HepG2 (cell line): Measurements from ENCODE around the gene CFAP69. TPM values are rescaled to one million over a fixed set of nuclear protein-coding genes. Genes with fewer than 3 reads are reported as not detected.
A peak's percentile ranks its signal among the peaks of the same experiment; 100 is the strongest.

ENCODE experiments used
- ATF1 ChIP-seq: IDR thresholded peaks from 2 replicates; pipeline ENCODE4 v1.6.1; 2016; ENCODE audit warnings: mild to moderate bottlenecking, control low read depth
- ATF7 ChIP-seq, 2 experiments: fragments of 450-650 bp in 1 of 2; sonication (generic) in 1 of 2; formaldehyde crosslinking in 1 of 2; IDR thresholded peaks; 2 replicates each; pipeline versions ENCODE4 v1.4.0 to v1.6.1; 2016 to 2020; ENCODE audit warnings: antibody characterized with exemption in 1 of 2, mild to moderate bottlenecking in 1 of 2, missing genetic modification reagents in 1 of 2
- CSRNP1 ChIP-seq: sonication (generic); formaldehyde crosslinking; IDR thresholded peaks from 2 replicates; pipeline ENCODE4 v1.8.1; 2023; ENCODE audit warnings: mild to moderate bottlenecking, missing genetic modification reagents
- EP300 ChIP-seq, 3 experiments: sonication (generic) in 1 of 3; formaldehyde crosslinking in 1 of 3; IDR thresholded peaks; 2 replicates each; pipeline versions ENCODE4 v1.5.1 to v1.6.1; 2011 to 2020; ENCODE audit warnings: low read depth in 2 of 3, low read length in 2 of 3, borderline replicate concordance in 1 of 3, improper control_type of control experiment in 1 of 3, mild to moderate bottlenecking in 1 of 3, missing genetic modification reagents in 1 of 3, moderate library complexity in 1 of 3
- FOXJ3 ChIP-seq: sonication (generic); formaldehyde crosslinking; IDR thresholded peaks from 2 replicates; pipeline ENCODE4 v1.4.0; 2020; ENCODE audit warnings: missing genetic modification reagents, mild to moderate bottlenecking, borderline replicate concordance
- GABPB1 ChIP-seq: IDR thresholded peaks from 2 replicates; pipeline ENCODE4 v1.6.1; 2016; ENCODE audit warnings: mild to moderate bottlenecking, missing genetic modification reagents, moderate library complexity, missing compliant biosample characterization
- HMG20B ChIP-seq: conservative IDR thresholded peaks from 2 replicates; pipeline ENCODE4 v1.6.1; 2016; ENCODE audit warnings: missing genetic modification reagents, missing compliant biosample characterization
- HNRNPK ChIP-seq: fragments of 200-400 bp; formaldehyde crosslinking; IDR thresholded peaks from 2 replicates; pipeline ENCODE4 v1.6.1; 2018; ENCODE audit warnings: low read length, low read depth, moderate library complexity, mild to moderate bottlenecking; ENCODE audit not compliant: poor library complexity, severe bottlenecking
- MAFK ChIP-seq, 2 experiments: IDR thresholded peaks in 1 of 2; conservative IDR thresholded peaks in 1 of 2; 2 replicates each; pipeline ENCODE4 v1.6.1; 2011; ENCODE audit warnings: improper control_type of control experiment in 2 of 2, low read length in 2 of 2
- NFYC ChIP-seq: IDR thresholded peaks from 2 replicates; pipeline ENCODE4 v1.6.1; 2016; ENCODE audit warnings: missing genetic modification reagents, missing compliant biosample characterization
- NR2F1 ChIP-seq, 2 experiments: fragments of 450-650 bp in 1 of 2; formaldehyde crosslinking in 1 of 2; IDR thresholded peaks; 2 replicates each; pipeline versions ENCODE4 v1.5.0 to v1.6.1; 2016 to 2020; ENCODE audit warnings: mild to moderate bottlenecking in 1 of 2, missing compliant biosample characterization in 1 of 2, missing genetic modification reagents in 1 of 2, moderate library complexity in 1 of 2
- NR2F6 ChIP-seq, 2 experiments: IDR thresholded peaks; 2 replicates each; pipeline ENCODE4 v1.6.1; 2016; ENCODE audit warnings: antibody characterized with exemption in 1 of 2, mild to moderate bottlenecking in 1 of 2
- SRSF4 ChIP-seq: fragments of 200-400 bp; formaldehyde crosslinking; IDR thresholded peaks from one replicate; pipeline ENCODE4 v1.6.1; 2018; ENCODE audit warnings: mild to moderate bottlenecking, low read depth, low read length, moderate library complexity; ENCODE audit not compliant: poor library complexity, severe bottlenecking
- ZNF567 ChIP-seq: sonication (generic); formaldehyde crosslinking; IDR thresholded peaks from 2 replicates; pipeline ENCODE4 v1.8.1; 2023; ENCODE audit warnings: mild to moderate bottlenecking, missing genetic modification reagents, borderline replicate concordance
- ZNF674 ChIP-seq: sonication (generic); formaldehyde crosslinking; IDR thresholded peaks from 2 replicates; pipeline ENCODE4 v1.5.0; 2020; ENCODE audit warnings: low read depth, mild to moderate bottlenecking, missing genetic modification reagents
- ZSCAN25 ChIP-seq: sonication (generic); formaldehyde crosslinking; IDR thresholded peaks from 2 replicates; pipeline ENCODE4 v1.8.0; 2022; ENCODE audit warnings: mild to moderate bottlenecking, missing genetic modification reagents
- polyA plus RNA-seq, 8 experiments: library from polyadenylated mRNA; depleted of rRNA in 3 of 8; stranded (reverse) in 7 of 8; unstranded in 1 of 8; fragments of >200 nt; fragmentation: Illumina TruSeq in 4 of 8; extraction: Trizol in 4 of 8; gene quantifications; 2 replicates each; pipeline versions ENCODE4 v1.2.1 to v1.2.3, GENCODE V29; 2011 to 2016; ENCODE audit warnings: low read depth in 4 of 8, missing spikeins in 1 of 8, mixed read lengths in 1 of 8; ENCODE audit not compliant: insufficient read depth in 1 of 8
- total RNA-seq, 5 experiments: library from RNA; depleted of rRNA; stranded (reverse); fragments of >200 nt; fragmentation: Illumina TruSeq; extraction: Trizol; gene quantifications; 2 replicates each; pipeline ENCODE4 v1.2.3, GENCODE V29; 2016; ENCODE audit warnings: low read depth in 1 of 5
- TF ChIP-seq, protein P1 (sequence below), 2 experiments: sonication (generic) in 1 of 2; formaldehyde crosslinking in 1 of 2; IDR thresholded peaks; 2 replicates each; pipeline versions ENCODE4 v1.4.0 to v1.6.1; 2016 to 2020; ENCODE audit warnings: borderline replicate concordance in 1 of 2, low read depth in 1 of 2, mild to moderate bottlenecking in 1 of 2, missing genetic modification reagents in 1 of 2
- TF ChIP-seq, protein P2 (sequence below): sonication (generic); formaldehyde crosslinking; IDR thresholded peaks from 2 replicates; pipeline ENCODE4 v1.5.1; 2020; ENCODE audit warnings: missing genetic modification reagents, mild to moderate bottlenecking, borderline replicate concordance

Gene CFAP69
- total and polyA plus RNA-seq, 2 of the 13 experiments (the other 11 are each of a cell fraction or from before 2014, with no cell fraction given): 2.2 to 4.0 TPM

GRCh38 chr7:90349305-90349704, 104.3 kb downstream of the CFAP69 start (continued):
- TF ChIP-seq, protein P1, sequence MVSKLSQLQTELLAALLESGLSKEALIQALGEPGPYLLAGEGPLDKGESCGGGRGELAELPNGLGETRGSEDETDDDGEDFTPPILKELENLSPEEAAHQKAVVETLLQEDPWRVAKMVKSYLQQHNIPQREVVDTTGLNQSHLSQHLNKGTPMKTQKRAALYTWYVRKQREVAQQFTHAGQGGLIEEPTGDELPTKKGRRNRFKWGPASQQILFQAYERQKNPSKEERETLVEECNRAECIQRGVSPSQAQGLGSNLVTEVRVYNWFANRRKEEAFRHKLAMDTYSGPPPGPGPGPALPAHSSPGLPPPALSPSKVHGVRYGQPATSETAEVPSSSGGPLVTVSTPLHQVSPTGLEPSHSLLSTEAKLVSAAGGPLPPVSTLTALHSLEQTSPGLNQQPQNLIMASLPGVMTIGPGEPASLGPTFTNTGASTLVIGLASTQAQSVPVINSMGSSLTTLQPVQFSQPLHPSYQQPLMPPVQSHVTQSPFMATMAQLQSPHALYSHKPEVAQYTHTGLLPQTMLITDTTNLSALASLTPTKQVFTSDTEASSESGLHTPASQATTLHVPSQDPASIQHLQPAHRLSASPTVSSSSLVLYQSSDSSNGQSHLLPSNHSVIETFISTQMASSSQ (IDR thresholded peaks at IDR 0.05; ENCODE audit: low read depth): no peak
- TF ChIP-seq, protein P1 (CRISPR knock-in tag; IDR thresholded peaks at IDR 0.05; ENCODE audit: borderline replicate concordance): 0 out of 2 replicates have a peak, but pooled peaks have one; percentile 53
- TF ChIP-seq, protein P2, sequence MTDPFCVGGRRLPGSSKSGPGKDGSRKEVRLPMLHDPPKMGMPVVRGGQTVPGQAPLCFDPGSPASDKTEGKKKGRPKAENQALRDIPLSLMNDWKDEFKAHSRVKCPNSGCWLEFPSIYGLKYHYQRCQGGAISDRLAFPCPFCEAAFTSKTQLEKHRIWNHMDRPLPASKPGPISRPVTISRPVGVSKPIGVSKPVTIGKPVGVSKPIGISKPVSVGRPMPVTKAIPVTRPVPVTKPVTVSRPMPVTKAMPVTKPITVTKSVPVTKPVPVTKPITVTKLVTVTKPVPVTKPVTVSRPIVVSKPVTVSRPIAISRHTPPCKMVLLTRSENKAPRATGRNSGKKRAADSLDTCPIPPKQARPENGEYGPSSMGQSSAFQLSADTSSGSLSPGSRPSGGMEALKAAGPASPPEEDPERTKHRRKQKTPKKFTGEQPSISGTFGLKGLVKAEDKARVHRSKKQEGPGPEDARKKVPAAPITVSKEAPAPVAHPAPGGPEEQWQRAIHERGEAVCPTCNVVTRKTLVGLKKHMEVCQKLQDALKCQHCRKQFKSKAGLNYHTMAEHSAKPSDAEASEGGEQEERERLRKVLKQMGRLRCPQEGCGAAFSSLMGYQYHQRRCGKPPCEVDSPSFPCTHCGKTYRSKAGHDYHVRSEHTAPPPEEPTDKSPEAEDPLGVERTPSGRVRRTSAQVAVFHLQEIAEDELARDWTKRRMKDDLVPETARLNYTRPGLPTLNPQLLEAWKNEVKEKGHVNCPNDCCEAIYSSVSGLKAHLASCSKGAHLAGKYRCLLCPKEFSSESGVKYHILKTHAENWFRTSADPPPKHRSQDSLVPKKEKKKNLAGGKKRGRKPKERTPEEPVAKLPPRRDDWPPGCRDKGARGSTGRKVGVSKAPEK (CRISPR knock-in tag): no peak
- TF ChIP-seq ZSCAN25 (no peak), MAFK (conservative IDR thresholded peaks at IDR 0.05 in 1 of 2, IDR thresholded peaks at IDR 0.05 in 1 of 2; ENCODE audit: low read length in 2 of 2) (no peak), ATF7 (IDR thresholded peaks at IDR 0.05) (no peak), ATF7 (CRISPR knock-in tag; IDR thresholded peaks at IDR 0.05) (no peak), FOXJ3 (CRISPR knock-in tag) (peak; percentile 24; the same call in 1 of the 2 replicates), NR2F6 (IDR thresholded peaks at IDR 0.05) (0 out of 2 replicates have a peak, but pooled peaks have one; percentile 28), NR2F6 (CRISPR knock-in tag; IDR thresholded peaks at IDR 0.05) (no peak), HNRNPK (no peak), GABPB1 (CRISPR knock-in tag) (no peak), EP300 (IDR thresholded peaks at IDR 0.05; ENCODE audit: low read depth in 2 of 2, low read length in 2 of 2) (peak in 1 of 2 experiments; percentile 57; a peak in 1 of 4 replicates), EP300 (CRISPR knock-in tag; IDR thresholded peaks at IDR 0.05; ENCODE audit: borderline replicate concordance) (peak; percentile 45; the same call in 1 of the 2 replicates), ZNF674 (CRISPR knock-in tag) (no peak), SRSF4 (no peak), NR2F1 (CRISPR knock-in tag; IDR thresholded peaks at IDR 0.05) (no peak), ZNF567 (CRISPR knock-in tag) (no peak), NFYC (CRISPR knock-in tag) (no peak), HMG20B (CRISPR knock-in tag) (no peak), ATF1 (CRISPR knock-in tag) (no peak), CSRNP1 (CRISPR knock-in tag) (no peak)
